Right ventricle myocardium inferior (tissue), 1 donor: ENCODE measurements around the gene SALL1. TPM values are rescaled to one million over a fixed set of nuclear protein-coding genes. Genes with fewer than 3 reads are reported as not detected.

ENCODE experiments used
- ATAC-seq: fragments of 200-7000 bp; cut with Tn5 transposase; one replicate; pipeline ENCODE4 v1.9.1; 2020; ENCODE audit warnings: mild to moderate bottlenecking, moderate library complexity
- DNase-seq: peaks from one replicate; pipeline ENCODE4 v3.0.0; 2021; ENCODE audit errors: missing footprints
- intact Hi-C: fragments of 100-400 bp; cut with DNase I; formaldehyde crosslinking; loops from one replicate; pipeline ENCODE4 v1.11.0; 2022
- total RNA-seq: library from RNA; stranded (reverse); fragmentation: NEBNext Ultra II Directional; extraction: Animal tissue kit (Norgen Biotek cat#: 25700); gene quantifications from one replicate; pipeline ENCODE4 v1.2.1, GENCODE V29; 2021
- donor health status: DM: no; HTN: yes; CAD: no; lungs with severe emphysema.

SALL1 gene
- total RNA-seq, 1 donor from 2014 or later: 0.08 TPM

DNA sequence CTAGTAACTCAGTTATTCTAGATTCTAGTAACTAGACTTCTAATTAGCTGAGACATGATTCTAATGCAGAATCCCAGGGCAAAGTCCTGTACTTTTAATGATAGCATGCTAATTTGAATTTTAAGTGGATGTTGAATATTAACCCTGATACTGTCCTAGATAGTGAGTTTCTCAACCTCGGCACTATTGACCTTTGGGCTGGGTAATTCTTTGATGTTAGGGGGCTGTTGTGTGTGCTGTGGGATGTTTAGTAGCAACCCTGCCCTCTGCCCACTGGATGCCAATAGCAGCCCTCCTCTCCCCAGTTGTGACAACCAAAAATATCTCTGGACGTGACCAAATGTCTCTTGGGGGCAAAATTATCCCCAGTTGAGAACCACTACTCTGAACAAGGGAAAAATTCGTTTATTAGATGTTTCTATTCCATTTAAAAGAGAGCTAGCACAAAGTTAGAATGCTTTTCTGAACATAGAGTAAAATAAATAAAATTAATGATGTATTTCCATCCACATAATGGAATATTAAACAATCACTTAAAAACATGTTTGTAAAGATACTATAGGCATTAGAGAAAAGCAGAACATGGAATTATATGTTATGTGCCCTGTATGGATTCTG, 30.2 kb downstream of the SALL1 start:
- no peak for DNase-seq

DNA sequence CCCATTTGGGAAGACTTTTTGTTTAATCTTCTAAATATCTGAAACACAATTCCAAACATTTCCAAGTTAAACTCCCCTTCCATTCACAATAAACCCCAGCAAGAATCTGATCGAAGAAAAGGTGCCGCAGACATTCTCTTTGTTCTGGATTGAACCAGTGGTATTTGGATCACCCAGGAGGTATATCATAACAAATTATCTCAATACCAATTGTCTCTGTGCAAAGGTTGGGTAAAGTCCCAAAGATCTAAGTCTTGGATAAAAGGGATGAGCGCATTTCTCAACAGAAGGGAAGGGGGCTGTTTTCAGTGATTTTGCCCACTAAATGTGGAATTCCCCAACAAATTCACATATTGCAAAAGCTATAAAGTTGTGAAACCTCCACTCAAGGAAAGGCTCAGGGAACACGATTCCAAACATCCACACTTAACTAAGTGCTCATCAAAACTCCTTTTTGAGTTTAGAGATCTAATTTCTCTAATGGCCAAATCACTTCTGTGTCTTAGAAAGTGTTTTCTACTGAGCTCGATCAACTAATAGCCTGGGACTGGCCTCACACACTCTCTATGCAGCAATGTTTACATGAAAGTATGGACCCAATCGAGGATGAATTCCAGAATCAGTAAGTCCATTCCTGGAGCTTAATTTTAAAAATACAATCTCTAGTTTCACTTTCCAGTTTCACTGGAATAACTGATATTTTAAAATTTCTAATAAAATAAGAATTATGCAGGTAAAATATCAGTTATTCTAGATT, 30.9 kb downstream of the SALL1 start:
- intact Hi-C loops: no loop called here
- DNase-seq (no peak), ATAC-seq (no peak)

More for the DNA sequence above, 30.2 kb downstream of the SALL1 start:
- no peak for ATAC-seq
- intact Hi-C loops: no loop called here

DNA sequence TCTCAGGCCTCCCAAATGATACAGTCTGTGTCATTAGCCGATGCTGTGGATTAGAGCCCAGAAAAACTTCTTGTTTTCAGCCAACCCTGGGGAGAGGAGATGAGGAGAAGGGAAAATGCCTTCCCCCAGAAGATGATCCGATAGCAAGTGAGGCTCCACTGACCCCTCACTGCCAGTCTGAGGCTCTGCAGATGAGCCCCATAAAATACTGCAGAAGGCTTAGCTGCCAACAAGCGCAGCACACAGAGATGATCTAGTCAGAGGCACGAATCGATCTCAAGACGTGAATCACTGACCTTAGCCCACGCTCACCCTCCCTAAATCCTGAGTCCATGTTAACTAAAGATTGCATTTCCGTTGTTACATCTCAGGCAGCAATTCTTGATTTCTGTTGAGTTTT, 31.5 kb downstream of the SALL1 start:
- ATAC-seq: no peak
- intact Hi-C loops: no loop called here
- no peak for DNase-seq

DNA sequence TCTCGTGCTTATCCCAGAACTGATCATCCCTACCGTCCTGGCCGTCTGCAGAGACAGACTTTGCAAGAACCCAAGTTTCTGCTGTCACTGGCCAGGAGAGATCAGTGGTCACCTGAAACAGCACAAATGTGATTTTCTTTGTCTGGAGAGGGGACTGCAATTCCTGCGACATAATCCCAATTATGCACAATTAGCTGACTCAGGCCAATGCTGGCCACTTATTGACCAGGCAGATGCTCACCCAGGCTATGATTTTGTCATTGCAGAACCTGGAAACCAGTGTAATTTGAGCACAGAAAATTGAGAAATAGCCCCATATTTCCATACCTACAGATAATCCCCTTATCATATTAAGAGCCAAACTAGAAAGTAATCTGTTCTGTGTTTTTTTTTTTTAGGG, 34.7 kb downstream of the SALL1 start:
- no peak for DNase-seq
- no peak for ATAC-seq
- intact Hi-C loops: no loop called here

DNA sequence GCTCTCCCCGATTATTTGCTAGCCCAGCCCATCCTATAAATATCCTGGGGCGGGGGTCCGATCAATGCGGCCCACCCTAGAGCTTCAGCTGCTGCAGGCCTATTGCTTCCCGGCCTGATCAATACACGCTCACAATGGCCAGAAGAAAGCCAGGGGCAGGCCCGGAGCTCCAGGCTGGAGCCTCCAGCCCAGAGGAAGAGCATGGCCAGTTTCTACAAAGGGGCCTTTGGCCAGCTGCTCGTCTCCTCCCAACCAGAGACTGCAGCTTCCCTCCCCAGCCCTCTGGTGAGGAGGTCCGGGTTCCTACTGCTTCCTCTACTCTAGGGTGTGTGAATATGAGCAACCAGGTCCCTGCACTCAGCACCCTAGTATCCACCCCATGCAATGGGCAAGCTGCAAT, 36.7 kb downstream of the SALL1 start:
- DNase-seq: no peak
- ATAC-seq: no peak
- intact Hi-C loops: no loop called here

DNA sequence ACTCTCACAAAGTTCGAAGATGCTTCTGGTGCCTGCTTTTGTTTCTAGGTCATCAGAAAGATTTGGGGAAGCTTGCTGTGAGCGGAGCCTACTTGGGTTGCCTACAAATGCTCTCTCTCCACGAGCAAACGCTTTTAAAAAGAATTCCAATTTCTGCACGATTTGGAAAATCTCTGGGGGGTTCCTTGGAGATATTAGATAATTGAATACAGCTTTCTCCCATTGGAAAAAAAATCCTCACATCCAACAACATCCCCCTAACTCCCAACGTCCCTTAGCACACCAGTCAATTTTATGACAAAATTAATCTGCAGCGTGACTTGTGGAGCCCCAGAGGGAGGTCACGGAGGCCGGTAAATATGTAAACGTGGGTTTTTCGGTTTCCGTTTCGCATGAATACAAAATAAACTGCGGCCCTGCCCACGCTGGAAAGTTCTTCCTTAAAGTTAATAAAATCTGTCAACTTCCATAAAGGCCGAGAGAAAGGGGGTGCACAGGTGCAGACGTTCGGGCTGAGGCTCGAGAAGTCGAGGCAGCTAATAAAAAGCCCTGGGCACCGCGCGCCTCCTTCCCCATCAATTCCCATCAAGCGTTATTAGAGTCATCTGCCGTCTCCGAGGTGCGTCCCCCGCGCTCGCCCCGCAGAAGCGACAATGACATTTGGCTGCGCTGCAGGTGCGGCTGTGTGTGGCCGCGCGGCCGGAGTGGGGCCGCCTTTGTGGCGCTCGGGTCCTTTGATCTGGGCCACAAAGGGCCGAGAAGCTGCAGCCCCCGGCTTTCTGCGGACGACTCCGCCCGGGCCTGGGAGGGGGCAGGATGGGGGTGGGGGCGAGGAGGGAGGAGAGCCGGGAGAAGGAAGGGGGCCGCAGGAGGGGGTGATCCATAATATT, 37.6 kb downstream of the SALL1 start:
- ATAC-seq: no peak
- intact Hi-C loops: no loop called here
- DNase-seq: no peak

DNA sequence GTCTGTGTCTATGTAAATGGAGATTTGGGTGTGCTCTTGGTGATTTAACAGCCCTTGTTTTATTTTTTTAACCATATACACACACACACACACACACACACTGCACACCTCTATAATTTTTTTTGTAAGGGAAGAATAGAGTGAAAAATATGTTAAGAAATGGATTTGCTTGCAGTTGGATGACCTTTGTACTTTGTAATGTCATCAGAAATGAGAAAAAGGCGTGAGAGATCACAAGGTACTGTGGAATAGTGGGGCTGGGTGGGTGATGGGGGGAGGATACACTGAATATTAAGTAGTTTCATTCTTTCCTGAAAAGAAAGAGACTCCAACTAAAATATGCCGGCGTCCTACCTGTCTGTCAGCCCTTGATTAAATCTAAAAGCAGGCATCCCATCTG, 38.7 kb downstream of the SALL1 start:
- intact Hi-C loops: no loop called here
- no peak for ATAC-seq
- no peak for DNase-seq

DNA sequence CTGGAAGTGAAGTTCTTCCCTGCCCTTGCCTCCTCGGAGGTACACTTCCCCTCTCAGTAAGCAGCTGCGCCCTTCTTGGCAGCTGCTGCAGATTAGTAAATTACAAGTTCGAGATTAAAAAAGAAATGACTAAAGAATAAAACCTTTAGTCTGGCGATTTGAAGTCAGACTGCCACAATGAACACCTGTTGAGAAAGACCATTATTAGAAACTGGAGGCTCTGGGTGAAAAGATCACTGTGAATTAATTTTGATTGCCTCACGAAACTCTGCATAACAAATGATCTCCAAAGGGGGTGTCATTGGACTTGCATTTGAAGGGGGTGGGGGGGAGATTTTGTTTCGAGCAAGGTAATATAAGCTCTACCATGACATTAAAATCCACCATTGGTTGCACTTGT, 39.3 kb downstream of the SALL1 start:
- ATAC-seq (no peak), DNase-seq (no peak)
- intact Hi-C loops: no loop called here

DNA sequence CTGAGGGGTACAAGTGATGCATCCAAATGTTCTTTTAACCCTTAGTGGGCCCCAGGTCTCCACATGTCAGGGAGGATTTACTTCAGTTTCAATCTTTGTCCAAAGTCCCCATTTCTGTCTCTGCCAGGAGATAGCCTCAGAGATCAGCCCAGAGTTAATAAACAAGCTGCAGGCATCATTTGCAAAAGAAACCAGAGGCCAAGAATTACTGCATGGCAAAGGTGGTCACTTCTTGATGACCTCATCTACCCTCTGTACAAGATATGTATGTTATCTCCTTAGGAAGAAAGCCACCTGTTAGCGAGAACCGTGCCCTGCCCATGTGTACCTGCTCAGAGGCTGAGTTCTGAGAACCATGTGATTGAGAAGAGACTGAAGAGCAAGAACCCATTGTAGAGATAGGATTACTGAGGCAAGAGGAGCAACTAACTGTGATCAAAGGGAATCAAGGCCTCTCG, 40.3 kb downstream of the SALL1 start:
- DNase-seq (no peak), ATAC-seq (no peak)
- intact Hi-C loops: no loop called here

DNA sequence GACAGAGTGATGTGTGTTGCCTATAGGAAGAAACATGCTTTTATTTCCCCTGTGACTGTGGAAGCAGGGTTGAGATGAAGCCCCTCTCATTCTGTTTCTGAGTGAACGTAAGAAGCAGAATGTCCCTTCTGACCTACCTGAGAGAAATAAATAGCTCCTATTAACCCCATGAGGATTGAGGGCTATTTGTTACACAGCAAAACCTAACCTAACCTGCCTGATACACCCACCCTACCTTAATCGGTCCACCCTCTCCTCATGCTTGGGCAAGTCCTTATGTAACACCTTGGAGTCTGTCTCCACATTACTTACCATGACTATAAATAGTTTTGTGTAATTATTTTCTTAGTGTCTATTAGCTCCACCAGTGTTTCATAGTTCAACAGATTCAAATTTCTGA, 41.9 kb downstream of the SALL1 start:
- ATAC-seq: no peak
- intact Hi-C loops: no loop called here
- DNase-seq: no peak

DNA sequence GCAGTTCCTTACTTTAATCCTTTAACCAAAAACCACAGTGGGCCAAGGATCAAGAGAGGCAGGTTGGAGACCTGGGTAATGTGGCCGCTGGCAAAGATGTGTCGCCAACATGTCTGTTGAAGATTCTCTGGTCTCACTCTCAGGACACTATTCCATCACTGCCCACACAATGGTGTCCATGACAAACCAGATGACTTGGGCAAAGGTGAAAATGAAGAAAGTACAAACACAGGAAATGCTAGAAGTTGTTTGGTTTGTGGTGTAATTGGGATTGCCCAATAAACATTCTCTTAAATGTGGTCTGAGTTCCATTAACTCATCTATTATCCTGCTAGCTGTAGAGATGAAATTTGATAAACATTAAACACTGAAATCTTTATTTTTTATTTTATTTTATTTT, 43.3 kb downstream of the SALL1 start:
- no peak for ATAC-seq
- DNase-seq: no peak
- intact Hi-C loops: no loop called here

DNA sequence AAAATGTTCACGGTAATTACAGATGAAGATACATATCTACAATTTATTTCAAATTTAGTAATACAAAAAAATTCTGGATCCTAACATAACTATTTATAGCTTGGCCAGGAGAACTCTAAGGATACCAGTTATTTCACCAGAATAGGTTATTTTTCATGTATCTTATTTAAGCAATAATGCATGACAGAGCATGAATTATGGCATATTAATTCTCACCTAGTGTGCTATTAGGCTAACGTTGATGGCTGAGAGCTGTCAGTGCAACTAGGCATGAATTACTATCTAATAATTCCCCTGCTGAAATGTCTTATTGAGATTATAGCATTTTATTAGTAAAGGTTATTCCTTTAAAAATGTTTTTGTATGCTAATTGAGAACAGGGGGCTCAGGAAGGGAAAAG, 44.5 kb downstream of the SALL1 start:
- DNase-seq (no peak), ATAC-seq (no peak)
- intact Hi-C loops: no loop called here

DNA sequence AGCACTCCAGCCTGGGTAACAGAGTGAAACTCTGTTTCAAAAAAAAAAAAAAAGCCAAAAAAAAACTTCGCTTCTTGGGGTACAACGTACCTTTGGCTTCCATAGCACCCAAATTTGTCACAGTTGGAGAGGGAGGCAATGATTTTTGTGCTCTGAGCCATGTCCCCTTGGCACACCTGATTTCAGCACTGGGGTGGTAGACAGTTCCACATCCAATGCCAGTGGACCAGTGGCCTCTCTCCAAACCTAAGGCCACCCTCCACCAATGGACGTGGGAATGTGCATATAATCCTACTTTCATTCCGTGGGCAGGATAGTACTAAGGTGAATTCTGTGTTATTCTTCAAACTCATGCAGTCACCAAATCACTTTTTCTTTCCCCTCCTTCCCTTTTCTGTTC, 47.5 kb downstream of the SALL1 start:
- no peak for DNase-seq
- intact Hi-C loops: no loop called here
- ATAC-seq: no peak

DNA sequence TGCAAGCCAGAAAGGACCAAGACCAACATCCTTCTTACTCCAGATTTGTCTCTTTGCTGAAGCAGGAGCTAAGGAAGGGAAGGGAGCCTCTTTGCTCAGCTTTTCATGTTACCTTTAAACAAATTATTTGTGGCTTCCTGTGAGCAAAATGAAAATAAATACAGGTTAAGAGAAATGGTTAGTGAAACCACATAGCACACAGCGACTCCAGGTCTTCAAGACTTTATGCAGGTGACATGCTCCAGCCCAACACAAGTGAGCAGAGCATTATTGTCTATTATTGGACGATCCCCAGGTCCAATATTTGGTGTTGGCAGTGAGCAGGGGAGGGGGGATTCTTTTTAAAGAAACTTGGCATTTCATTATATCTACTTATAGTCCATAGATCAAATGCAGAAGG, 53.3 kb downstream of the SALL1 start:
- DNase-seq: no peak
- intact Hi-C loops: no loop called here
- no peak for ATAC-seq

DNA sequence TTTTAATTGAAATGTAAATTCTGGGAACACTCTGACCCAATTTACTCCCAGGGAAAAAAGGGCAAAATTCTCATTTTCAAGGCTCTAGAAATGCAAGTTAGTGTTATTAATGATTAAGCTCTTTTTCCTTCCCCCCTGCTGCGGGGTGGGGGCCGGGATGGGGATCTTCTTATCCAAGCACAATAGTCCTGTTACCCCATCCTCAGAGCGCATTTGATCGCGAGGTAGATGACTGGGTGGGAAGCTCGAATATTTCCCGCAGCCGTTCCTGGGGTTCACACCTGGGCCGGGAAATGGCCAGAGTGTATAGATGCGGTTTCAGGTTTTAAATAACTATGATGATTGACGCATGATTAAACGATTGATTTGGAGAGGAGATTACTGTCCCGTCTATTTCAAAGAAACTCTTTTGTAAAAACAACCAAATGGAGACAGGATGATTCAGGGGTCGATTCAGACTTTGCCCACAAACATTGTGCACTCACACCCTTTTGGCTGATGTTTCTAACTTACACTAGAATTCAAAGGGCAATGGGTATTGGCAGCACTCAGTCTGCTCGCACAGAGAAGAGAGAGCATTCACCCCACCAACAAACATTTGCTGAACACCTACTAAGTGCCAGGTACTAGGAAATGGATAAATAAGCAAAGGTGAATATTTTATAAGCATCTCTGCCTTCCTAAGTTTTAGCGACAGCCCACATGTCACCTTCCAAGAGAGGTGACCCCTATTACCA, 55.0 kb downstream of the SALL1 start:
- no peak for DNase-seq
- ATAC-seq: no peak
- intact Hi-C loops: no loop called here

DNA sequence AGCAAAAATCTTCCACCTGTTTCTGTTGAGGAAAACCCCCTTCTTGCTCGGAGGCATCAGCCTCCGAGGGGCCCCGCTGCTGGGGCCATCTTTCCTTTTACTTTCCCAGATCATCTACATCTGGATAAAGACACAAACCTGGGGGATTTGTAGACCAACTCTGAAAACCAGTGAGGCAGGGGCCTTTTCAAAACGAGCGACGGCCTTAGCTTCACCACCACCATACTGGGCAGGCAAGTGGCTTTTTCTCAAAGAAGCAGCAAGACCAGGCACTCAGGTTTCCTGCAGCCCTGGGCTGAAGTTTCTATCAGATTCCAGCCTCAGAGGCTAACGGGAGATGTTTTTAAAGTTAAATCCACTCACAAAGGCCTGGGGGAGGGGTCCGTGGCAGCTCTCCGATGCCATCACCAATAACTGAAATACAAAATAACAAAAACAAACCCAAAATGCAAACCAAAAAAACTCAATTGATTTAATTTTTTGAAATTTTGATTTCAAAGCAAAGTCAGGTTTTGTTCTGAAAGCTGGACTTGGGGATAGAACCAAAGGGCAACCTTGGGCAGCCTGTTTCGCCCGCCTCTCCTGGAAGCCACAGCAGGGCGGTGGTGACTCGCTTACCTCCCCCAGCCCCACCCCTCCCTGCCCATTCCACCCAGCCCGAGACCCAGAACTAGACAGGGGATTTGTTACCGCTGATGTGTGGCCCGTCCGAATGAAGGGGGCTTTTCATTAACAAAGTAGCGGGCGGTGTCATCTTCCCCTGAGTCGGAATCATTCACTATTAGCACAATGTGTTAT, 55.8 kb downstream of the SALL1 start:
- intact Hi-C loops: no loop called here
- no peak for DNase-seq
- no peak for ATAC-seq

DNA sequence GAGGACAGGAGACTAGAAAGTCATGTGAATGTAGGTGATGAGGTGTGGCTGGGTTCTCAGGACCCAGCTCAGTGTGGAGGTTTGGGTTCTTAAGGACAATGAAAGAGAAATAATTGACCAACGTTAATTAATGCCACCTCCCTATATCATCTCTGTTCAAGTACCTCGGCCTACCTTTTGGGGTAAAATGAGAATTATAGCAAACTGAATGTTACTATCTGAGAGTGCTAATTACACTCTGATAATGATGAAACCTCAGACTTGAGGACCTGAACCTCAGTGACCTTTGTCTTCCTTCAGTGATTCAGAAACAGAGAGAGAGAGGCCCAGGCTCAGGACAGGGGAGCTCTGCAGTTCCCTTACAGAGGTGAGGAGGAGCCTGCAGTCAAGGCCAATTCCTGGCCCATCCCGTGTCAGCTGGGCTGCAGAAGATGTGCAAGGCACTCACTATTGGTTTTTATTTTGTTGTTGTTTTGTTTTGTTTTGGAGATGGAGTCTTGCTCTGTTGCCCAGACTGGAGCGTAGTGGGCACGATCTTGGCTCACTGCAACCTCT, 57.3 kb downstream of the SALL1 start:
- DNase-seq (no peak), ATAC-seq (no peak)
- intact Hi-C loops: no loop called here
